HL-60 (cell line): ENCODE data around the gene EFNA5.

Experiments
- DNase-seq, 2 experiments: peaks; one replicate each; pipeline ENCODE4 v3.0.0-alpha.2; 2010 to 2020; ENCODE audit warnings: low read depth in 1 of 2, low spot score in 1 of 2
- H3K27ac ChIP-seq: fragments of 250-450 bp; sonication (Bioruptor Pico); replicated peaks from 2 replicates; pipeline ENCODE4 v1.5.1; 2020; ENCODE audit warnings: mild to moderate bottlenecking, moderate library complexity
- H3K27me3 ChIP-seq: fragments of 250-450 bp; sonication (Bioruptor Pico); 2 replicates; pipeline ENCODE4 v1.5.1; 2021; ENCODE audit warnings: mild to moderate bottlenecking, moderate library complexity; ENCODE audit not compliant: insufficient read depth, poor library complexity, severe bottlenecking
- H3K4me3 ChIP-seq: replicated peaks from 2 replicates; pipeline ENCODE4 v1.5.1; 2011; ENCODE audit warnings: mild to moderate bottlenecking, control low read depth, low read length; ENCODE audit not compliant: insufficient read depth
- CTCF ChIP-seq: IDR thresholded peaks from one replicate; pipeline ENCODE4 v1.5.1; 2011; ENCODE audit warnings: low read length, control low read depth, inconsistent platforms; ENCODE audit not compliant: insufficient read depth
- GABPA ChIP-seq: IDR thresholded peaks from 2 replicates; pipeline ENCODE4 v1.6.1; 2012; ENCODE audit warnings: low read depth
- POLR2AphosphoS5 ChIP-seq: IDR thresholded peaks from 2 replicates; pipeline ENCODE4 v1.6.1; 2012; ENCODE audit warnings: low read depth
- REST ChIP-seq: IDR thresholded peaks from 2 replicates; pipeline ENCODE4 v1.6.1; 2012; ENCODE audit warnings: low read depth; ENCODE audit not compliant: insufficient replicate concordance
- SPI1 ChIP-seq: IDR thresholded peaks from 2 replicates; pipeline ENCODE4 v1.6.1; 2012; ENCODE audit warnings: low read depth, mild to moderate bottlenecking, borderline replicate concordance

Gene EFNA5

GRCh38 chr5:107592515-107592914 lies 78.2 kb downstream of the EFNA5 start:
- Histone ChIP-seq H3K4me3 (no peak overlapping the region), H3K27ac (no peak overlapping the region), H3K27me3 (no peaks in the 10 kb centered on the region)
- no peak for DNase-seq
- TF ChIP-seq POLR2AphosphoS5 (no peak), REST (no peak), GABPA (no peak), CTCF (no peak), SPI1 (no peak)

GRCh38 chr5:107590686-107591085 lies 80.1 kb downstream of the EFNA5 start:
- no peak for DNase-seq
- no peak overlapping the region for H3K4me3 ChIP-seq
- no peak overlapping the region for H3K27ac ChIP-seq
- TF ChIP-seq CTCF: no peak
- no peak for TF ChIP-seq REST
- no peak for TF ChIP-seq GABPA
- no peak for TF ChIP-seq SPI1
- no peak for TF ChIP-seq POLR2AphosphoS5
- H3K27me3 ChIP-seq: no peaks in the 10 kb centered on the region

GRCh38 chr5:107589520-107590193 lies 81.1 kb downstream of the EFNA5 start:
- H3K4me3 ChIP-seq: no peak overlapping the region

More at GRCh38 chr5:107589520-107590193, 81.1 kb downstream of the EFNA5 start:
- TF ChIP-seq CTCF (no peak), REST (no peak), GABPA (no peak), SPI1 (no peak), POLR2AphosphoS5 (no peak)
- no peak for DNase-seq
- H3K27me3 ChIP-seq: no peaks in the 10 kb centered on the region
- H3K27ac ChIP-seq: no peak overlapping the region
